HG02970 (cell line): Measurements from ENCODE around the gene IQGAP3.
"Not testable (repeated sequence)": the region's sequence is repeated elsewhere in the genome, so short reads cannot be mapped to it uniquely, and the experiment has no call there.

Experiments
- ATAC-seq: cut with Tn5 transposase; IDR thresholded peaks from one replicate; pipeline ENCODE4 v1.9.1; 2021; ENCODE audit warnings: mild to moderate bottlenecking, moderate library complexity, moderate number of reproducible peaks; ENCODE audit not compliant: unreplicated experiment, low FRiP score

The IQGAP3 gene

DNA sequence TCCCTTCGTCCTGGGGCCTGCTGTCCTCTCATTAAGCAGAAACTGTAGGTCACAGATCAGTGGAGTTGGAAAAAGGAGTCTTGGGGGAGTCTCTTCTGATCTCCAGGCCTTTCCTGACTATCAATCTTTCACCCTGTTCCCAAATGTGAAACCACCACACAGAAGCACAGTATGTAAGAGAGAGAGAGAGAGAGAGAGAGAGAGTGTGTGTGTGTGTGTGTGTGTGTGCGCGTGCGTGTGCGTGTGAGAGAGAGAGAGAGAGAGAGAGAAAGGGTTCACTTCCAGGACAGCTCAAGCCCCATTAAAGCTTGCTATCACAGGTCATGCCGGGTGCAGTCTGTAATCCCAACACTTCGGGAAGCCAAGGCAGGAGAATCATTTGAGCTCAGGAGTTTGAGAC is 5.7 kb upstream of the IQGAP3 start:
- no peak for ATAC-seq

DNA sequence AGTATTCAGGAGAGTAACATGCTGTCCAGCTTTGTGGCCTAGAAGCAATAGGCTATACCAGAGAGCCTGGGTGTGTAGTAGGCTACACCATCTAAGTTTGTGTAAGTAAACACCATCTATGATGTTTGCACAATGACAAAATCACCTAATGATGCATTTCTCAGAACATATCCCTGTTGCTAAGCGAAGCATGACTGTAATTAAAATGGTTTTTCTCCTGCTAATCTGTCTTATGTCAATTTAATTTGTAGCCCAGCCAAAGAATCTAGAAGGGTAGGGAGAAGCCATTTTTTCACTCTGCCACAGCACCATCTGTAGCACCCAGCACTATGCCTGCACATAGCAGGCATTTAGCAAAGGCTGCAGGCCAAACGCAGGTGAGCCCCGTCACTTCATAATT is 5.2 kb upstream of the IQGAP3 start:
- no peak for ATAC-seq

DNA sequence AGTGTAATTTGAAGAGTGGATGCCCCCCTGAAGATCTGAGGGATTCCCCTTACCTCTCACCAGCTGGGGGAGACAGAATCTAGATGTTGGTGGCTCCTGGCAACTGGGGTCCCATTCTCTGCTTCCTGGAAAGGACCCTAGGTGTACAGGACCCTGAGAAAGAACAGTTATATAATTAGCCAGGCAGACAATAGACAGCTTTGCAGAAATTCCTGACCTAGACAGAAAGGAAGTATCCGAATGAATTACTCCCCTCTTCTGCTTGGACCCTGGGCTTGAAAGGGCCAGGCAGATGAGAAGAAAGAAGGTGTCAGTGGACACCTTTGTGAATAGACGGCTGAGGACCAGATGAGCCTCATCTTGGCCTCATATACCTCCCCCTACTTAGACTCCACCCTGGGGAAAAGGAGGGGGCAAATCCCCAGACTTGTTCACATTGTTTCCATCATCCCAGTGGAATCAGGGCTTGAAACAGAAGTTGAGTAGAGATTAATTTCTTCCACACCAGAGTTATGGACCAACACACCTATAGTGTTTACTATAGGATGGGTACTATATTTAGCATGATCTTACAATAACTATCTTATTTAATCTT is 1.8 kb upstream of the IQGAP3 start:
- ATAC-seq: no peak

DNA sequence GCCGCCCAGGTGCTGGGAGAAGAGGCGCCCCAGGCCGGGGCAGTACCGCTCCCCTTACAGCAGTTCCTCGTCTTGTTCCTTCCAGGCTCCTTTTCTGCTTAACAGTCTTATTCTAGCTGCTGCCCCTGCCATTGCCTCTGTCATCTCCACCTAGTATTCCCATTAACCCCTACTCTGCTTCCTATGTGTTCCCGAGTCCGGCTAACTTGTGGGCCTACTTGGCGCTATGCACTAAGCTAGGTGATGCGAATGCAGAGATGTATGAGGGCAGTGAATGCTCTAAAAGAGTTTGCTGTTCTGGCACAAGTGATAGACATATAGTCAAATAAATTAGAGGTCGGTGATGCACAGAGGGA is 276 bp upstream of the IQGAP3 start:
- no peak for ATAC-seq

DNA sequence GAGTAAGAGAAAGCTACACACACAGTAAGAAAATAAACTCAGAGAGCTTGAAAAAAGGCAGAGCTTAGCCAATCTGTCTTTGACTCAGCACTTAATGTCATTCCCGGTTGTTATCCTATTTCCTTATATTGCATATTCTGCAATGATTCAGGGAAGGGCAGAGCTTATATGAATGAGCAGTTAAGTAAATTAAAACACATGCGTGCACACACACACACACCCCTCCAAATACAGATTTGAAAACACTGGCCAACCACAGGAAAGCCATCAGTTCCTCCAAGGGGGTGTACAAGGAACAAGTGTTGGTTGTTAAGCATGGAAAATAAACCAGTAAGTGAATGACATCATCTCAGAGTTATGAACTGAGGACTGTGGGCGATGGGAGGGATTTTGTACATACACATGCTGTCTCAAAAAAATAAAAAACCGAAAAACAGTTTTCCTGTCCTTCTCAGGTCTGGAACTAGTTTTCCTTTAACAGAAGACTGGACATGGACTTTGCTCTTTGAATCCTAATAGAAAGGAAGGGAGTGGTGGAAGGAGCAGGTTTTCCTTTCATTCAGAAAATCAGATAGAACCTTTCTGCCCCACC is 1.0 kb downstream of the IQGAP3 start:
- no peak for ATAC-seq

DNA sequence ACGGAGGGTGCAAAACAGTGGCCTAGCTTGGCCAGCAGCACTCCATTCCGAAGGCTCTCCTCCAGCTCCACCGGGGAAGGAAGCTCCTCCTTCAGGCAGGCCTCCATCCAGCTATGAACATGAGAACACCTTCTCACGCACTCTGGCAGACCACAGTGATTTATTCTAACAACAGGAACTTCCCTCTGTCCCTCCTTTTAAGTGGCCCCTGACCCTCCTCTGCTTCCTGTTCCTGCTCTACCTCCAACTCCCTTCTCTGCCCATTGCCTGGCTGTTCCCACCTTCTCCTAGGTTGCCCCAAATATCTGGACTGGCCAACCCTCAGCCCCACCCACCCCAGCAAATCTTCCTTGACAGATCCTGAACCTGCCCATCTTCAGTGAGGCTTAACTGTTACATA is 5.9 kb downstream of the IQGAP3 start:
- no peak for ATAC-seq

- no peak for ATAC-seq
These were observed 6.8 kb downstream of the IQGAP3 start for GRCh38 chr1:156565519-156565918.

GRCh38 chr1:156560585-156561163 is 11.7 kb downstream of the IQGAP3 start:
- no peak for ATAC-seq

DNA sequence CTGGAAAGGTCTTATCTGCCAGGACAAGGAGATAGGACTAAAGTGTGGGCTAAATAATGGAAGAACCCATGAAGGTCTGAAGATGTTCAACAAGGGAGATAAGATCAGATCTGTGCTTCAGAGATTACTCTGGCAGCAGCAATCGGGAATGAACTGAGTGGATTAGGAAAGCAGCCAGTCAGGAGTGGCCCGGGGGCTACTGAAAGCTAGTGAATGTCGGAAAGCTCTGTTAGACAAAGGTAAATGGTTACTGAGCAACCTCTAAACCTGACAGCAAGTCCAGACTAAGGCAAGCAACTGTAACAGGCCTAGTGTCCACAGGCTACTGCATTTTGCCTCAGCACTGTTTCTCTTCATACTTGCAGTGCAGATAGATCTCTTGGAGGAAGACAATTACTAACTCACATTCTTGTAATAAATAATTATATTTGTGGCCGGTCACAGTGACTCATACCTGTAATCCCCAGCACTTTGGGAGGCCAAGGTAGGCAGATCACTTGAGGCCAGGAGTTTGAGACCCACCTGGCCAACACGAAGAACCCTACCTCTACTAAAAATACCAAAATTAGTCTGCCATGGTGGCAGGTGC is 12.5 kb downstream of the IQGAP3 start:
- ATAC-seq: no peak

DNA sequence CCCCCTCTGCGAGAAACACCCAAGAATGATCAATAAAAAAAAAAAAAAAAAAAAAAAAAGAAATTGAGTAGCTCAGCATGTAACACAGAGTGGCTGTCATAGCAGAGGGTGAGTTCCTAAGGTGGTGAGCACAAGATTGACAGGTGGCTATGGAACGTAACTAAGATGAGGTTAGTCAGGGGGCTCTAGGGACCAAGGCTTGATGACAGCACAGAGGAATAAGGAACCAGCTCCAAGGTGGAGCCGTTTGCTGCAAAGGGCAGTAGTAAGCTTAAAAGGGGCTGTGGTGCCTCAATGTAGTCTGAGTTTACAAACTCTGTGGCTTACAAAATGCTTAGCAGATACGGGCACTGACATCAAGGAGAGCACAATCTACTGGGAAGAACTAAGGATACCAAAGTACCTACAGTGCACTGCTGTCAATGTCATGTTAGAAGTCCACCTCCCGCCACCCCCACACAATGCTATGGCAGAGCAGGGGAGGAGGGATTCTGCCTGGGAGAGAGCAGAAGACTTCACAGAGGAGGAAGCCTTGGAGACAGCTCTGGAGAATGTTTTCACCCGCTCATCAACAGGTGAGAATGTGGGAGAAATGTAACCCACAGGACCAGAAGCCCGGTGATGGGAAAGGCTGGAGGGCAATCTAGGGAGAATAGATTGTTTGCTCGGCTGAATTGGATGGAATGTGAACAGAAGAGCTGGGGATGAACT is 13.1 kb downstream of the IQGAP3 start:
- no peak for ATAC-seq

DNA sequence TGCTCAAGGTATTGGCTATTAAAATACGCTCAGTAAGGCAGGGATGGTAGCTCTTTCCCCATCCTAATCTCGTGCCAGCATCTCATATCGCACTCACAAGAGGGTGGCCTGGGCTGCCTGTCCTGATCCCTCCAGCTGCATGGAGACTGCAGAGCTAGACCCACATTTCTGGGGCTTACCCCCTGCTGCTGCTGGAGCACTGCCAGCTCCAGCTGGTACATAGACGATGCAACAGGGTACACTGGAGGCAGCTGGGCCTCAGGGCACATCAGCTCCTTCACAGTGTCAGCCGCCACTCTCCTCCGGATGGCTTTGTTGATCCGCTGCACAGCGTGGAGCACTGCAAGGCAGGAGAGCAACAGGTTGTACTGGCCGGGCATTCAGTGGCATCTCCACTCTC is 16.0 kb downstream of the IQGAP3 start:
- ATAC-seq: no peak

DNA sequence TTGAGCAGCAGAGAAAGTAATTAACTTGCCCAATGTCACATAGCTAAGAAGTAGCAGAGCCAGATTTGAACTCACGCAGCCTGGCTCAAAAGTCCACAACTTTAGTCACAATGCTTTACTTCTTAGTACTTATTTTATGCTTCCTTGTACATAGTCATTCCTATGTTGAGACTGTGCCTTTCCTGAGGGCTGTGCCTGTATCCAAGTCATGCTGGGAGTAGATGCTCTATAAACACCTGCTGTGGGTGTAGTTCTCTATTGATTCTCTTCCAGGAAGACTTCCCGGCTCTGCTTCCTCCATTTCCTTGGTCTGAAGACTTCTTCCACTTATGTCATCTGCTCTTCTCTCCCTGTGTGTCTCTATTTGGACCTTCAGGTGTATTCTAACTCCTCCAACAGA is 16.6 kb downstream of the IQGAP3 start:
- ATAC-seq: no peak

DNA sequence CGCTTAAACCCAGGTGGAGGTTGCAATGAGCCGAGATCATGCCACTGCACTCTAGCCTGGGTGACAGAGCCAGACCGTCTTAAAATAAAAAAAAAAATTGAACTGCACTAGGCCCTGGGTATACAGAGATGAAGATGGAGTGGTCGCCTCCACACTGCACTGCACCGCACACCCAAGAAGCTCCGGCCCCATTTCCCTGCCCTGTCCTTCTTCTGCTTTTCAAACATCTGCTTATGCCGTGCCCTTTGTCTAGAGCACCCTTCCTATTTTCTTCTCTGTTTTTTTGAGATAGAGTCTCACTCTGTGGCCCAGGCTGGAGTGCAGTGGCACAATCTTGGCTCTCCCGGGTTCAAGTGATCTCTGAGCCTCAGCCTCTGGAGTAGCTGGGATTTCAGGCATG is 17.4 kb downstream of the IQGAP3 start:
- ATAC-seq: no peak

DNA sequence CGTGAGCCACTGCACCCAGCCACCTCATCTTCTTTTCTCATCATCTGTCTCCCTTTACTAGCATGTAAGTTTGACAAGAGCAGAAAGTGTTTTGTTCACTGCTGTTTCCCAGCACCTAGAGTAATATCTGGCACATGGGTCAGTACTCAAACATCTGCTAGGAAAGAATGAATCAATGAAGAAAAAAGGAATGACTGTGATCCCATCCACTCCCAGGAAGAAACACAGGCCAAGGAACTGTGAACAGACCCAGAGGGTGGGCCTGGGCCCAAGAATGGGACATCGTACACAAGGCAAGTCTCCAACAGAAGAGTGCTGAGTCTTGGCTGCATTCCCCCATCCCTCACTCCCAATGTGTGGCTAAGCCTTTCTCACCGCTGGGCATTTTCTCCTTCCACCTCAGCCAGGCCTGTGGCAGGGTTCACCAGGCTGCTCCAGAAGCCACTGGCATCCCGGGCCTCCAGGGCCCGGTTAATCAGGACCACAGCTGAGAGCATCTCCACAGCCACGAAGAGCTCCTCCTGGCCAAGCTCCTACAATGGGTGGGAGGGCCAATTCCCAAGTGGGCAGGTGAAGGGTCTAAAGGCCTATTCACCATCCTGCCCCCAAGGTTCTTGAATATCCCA is 18.4 kb downstream of the IQGAP3 start:
- no peak for ATAC-seq

DNA sequence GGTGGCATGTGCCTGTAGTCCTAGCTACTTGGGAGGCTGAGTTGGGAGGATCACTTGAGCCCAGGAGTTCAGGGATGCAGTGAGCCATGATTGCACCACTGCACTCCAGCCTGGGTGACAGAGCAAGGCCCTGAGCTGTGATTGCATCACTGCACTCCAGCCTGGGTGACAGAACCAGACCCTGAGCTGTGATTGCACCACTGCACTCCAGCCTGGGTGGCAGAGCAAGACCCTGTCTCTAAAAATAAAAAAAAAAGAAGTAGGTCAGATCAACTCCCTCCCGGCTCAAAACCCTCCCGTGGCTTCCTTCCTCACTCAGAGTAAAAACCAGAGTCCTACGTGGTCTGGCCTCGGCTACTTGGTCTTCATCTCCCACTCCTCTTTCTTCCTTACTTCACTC is 19.4 kb downstream of the IQGAP3 start:
- not testable (repeated sequence) for ATAC-seq

DNA sequence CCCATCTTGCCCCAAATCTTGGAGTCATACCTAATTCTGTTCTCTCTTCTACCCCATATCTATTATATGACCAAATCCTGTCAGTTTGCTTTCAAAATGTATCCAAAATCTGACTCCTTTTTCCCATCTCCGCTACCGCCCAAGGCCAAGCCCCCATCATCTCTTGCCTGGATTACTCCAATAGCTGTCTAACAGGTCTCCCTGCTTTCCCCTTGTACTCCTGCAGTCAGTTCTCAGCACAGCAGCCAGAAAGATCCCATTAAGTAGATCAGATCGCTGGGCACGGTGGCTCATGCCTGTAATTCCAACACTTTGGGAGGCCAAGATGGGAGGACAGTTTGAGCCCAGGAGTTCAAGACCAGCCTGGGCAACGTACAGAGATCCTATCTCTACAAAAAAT is 19.8 kb downstream of the IQGAP3 start:
- ATAC-seq: no peak

- no peak for ATAC-seq
These were observed 20.5 kb downstream of the IQGAP3 start for GRCh38 chr1:156551869-156552268.

- ATAC-seq: no peak
These were observed 21.2 kb downstream of the IQGAP3 start for GRCh38 chr1:156551066-156551643.

GRCh38 chr1:156550346-156550745 is 22.0 kb downstream of the IQGAP3 start:
- ATAC-seq: no peak

DNA sequence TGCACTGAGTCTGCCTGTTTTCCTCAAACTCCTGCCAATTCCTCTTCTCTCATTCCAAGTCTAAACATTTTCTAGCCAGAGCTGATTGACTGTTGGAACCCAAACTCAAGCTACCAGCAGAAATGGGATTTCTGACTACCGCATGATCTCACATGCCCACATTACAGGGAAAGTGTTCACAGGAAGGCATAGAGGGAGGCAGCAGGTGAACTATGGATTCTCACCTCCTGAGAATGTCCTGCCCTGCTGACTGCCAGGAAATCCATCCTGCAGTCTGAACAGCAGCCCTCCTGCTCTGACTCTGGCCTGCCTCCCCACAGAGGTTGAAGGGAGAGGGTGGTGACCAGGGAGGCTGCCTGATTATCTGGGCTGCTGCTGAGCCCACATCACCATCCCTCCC is 22.5 kb downstream of the IQGAP3 start:
- ATAC-seq: no peak

DNA sequence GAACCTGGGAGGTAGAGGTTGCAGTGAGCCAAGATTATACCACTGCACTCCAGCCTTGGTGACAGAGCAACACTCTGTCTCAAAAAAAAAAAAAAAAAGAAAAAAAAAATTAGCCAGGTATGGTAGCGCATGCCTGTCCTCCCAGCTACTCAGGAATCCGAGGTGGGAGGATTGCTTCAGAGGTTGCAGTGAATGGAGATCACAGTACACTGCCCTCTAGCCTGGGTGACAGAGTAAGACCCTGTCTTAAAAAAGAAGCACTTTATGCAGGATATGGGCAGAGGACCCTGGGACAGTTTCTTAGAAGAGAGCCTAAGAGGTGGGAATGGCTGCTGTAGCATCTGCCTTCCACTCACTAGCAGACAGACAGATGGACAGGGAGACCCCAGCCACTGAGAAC is 23.0 kb downstream of the IQGAP3 start:
- ATAC-seq: no peak
